HT-29 (cell line): Measurements from ENCODE around the gene ADAP2. TPM values are rescaled to one million over a fixed set of nuclear protein-coding genes. Genes with fewer than 3 reads are reported as not detected.
"Not testable (repeated sequence)": the region's sequence is repeated elsewhere in the genome, so short reads cannot be mapped to it uniquely, and the experiment has no call there.

Source experiments
- DNase-seq: peaks from one replicate; pipeline ENCODE4 v3.0.0-alpha.2; 2015; ENCODE audit warnings: low spot score
- total RNA-seq: library from RNA; depleted of rRNA; stranded (reverse); fragments of >200 nt; shearing (Covaris generic); gene quantifications from 2 replicates; pipeline ENCODE4 v1.2.3, GENCODE V29; 2014; rRNA removed

The ADAP2 gene, protein sequence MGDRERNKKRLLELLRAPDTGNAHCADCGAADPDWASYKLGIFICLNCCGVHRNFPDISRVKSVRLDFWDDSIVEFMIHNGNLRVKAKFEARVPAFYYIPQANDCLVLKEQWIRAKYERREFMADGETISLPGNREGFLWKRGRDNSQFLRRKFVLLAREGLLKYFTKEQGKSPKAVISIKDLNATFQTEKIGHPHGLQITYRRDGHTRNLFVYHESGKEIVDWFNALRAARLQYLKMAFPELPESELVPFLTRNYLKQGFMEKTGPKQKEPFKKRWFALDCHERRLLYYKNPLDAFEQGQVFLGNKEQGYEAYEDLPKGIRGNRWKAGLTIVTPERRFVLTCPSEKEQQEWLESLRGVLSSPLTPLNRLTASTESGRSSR
- total RNA-seq, result 0.08 TPM in 1 of 2 replicates, not detected in the other

GRCh38 chr17:30921544-30922196, at the start of gene ADAP2:
Gene ADAP2, plus strand, starts transcription at chr17:30921945. Its CDS starts 70 bp downstream, at chr17:30922015.
- DNase-seq, result peak; percentile 32

DNA sequence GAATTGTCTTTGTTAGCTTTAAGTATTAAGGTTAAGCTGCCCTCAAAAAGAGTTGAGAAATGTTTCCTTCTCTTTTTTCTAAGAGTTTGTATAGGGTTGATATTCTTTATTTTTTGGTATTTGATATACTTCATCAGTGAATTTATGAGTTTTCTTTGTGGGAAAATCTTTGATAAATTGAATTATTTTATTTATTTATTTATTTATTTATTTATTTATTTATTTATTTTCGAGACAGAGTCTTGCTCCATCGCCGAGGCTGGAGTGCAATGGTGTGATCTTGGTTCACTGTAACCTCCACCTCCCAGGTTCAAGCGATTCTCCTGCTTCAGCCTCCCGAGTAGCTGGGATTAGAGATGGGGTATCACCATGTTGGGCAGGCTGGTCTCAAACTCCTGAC, 35.6 kb upstream of the ADAP2 start:
- no peak for DNase-seq

GRCh38 chr17:30894236-30894635, 27.5 kb upstream of the ADAP2 start:
- DNase-seq, result no peak

DNA sequence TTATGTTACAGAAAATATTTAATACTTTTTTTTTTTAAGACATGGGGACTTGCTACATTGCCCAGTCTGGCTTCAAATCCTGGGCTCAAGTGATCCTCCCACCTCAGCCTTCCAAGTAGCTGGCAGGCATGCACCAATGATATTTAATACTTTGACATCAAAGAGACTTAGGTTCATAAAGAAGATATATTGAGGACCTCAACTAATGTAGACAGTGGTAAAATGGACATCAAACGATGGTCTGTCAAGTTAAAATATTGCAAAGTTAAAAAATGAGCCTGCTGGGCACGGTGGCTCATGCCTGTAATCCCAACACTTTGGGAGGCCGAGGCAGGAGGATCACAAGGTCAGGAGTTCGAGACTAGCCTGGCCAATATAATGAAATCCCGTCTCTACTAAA, 24.4 kb upstream of the ADAP2 start:
- DNase-seq, result no peak

GRCh38 chr17:30905742-30906100, 16.0 kb upstream of the ADAP2 start:
- peak; percentile 19 for DNase-seq

DNA sequence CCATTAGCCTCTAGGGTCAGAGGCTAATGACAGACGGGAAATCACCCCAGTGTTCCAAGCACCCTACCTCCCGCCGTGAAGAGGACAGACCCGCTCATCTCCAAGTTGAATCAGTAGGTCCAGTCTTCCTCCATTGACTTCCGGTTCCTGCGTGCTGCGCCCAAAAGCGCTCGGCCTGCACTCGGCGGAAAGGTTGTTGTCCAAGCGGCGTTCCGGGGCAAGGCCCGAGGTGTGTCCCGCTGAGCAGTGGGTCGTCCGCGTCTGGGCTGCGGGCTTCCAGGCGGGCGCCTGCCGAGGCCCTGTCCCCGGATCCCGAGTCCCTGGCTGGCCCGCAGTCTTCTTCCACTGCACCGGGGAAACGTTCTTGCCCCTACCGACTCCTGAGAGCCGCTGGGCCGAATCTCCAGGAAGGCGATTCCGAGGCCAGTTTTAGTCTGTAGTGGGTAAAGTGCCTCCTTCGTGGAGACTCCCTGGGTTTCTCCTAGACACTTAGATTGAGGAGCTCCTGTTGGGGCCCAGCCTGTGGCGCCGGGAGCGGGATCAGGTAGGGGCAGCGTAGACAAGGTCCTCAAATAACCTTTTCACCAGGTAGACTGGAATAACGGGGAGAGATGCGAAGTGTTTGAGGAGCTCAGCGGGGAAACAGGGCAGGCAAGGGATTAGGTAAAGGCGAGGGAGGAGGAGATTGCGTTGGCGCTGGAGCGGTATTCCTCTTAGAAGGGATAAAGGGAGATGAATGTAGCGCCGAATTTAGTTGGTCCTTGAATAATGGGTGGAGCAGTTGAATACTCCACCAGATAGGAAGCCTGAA, 15.4 kb upstream of the ADAP2 start, which contains the start of gene TEFM:
TEFM (minus strand) TSS at position 138 of the 811 bp plus-strand sequence; CDS start at position 98, 40 bp downstream.
- DNase-seq, result peak; percentile 90

GRCh38 chr17:30908717-30909420, 12.9 kb upstream of the ADAP2 start:
- no peak for DNase-seq

- not testable (repeated sequence) for DNase-seq
Observed at GRCh38 chr17:30910151-30910550, 11.6 kb upstream of the ADAP2 start.

DNA sequence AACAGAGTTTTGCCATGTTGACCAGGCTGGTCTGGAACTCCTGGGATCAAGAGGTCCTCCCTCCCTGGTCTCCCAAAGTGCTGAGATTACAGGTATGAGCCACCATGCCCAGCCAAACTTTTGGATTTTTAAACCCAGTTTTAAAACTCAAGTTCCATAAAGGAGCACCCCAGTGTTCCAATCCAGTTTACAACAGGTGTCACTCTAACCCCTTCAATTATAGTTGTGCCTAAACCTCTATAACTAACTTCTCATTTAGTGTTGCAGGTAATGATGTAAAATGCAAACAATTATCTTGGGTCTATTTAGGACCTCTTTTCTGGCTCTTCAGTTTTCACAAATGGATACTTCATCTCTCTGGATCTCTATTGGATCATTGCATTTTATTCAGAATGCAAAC, 7.8 kb upstream of the ADAP2 start:
- no peak for DNase-seq

DNA sequence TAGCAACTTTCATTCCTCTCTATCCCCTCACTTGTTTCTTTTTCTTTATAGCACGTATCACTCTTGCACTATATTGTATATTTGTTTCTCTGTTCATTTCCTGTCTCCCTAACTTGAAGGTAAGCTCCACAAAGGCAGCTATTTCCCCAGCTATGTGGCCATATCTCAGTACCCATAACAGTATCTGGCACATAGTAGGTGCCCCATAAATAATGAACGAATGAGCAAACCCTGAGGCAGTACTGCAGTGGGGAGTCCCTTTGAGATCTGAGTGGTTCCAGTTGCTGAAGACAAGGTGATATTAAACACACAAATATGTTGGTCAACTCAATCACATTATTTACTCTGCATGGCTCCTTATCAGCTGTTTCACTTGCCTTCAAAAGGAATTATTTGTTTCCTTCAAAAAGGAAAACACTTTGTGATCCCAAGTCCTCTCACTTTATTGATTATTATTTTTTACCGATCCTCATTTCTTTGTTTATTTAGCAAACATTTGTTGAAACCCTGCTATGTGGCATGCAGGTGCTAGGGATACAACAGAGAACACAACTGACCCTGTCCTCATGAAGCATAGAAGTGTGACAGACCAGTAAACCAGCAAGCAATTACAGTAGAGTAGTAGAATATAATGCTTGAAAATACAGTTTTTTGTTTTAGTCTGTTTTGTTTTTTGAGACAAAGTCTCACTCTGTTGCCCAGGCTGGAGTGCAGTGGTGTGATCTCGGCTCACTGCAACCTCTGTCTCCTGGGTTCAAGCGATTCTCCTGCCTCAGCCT, 5.7 kb upstream of the ADAP2 start:
- no peak for DNase-seq

DNA sequence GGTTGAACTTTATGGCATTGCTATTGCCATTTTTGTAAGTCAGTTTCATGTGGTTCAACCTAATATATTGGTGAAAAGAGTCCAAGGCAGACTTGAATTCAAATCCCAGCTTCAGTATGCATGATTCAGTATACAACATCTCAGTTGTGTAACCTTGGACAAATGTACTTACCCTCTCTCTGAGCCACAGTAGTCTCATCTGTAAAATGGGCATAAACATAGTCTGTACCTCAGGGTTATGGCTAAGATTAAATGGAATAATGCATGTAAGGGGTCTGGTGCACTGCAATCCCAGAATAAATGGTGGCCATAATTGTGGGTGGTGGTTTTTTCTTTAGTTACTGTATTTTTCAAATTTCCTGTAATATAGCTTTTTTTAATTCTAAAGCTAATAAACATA, 4.7 kb upstream of the ADAP2 start:
- DNase-seq, result no peak

GRCh38 chr17:30920282-30920681, 1.5 kb upstream of the ADAP2 start:
- DNase-seq, result no peak

DNA sequence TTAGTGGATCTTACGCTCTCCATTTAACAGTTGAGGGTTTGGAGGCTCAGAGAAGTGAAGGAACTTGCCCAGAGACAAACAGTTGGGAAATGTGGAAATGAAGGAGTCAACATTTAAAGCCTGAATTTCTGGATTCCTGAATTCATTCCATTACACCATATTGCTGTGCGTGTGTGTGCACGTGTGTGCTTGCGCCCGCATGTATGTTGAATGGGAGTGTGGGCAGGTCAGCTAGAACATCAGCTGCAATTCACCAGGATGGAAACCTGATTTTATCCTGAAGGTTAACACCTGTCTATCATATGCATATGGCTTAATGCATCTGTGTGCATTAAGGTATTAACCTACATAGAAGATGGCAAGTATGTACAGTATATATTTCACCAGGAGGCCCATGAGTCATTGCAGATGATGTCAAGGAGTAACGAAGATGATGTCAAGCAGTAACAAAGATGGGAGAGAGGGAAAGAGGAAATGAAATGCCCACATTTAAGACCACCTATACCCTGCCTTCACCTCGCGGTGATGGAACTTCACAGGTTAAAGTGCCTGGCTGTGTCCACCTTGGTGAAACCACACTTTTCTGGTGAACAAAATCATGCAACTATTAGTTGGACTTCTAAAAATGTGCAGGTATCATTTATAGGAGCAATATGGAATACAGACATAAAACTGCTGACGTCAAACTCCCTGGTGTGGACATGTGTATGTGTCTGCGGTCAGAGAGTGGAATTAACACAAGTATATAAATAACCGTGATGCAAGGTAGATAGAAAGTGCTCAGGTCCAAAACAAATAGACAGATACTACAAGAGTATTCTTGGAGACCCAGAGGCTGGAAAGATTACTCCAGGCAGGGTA, 832 bp upstream of the ADAP2 start:
- no peak for DNase-seq

DNA sequence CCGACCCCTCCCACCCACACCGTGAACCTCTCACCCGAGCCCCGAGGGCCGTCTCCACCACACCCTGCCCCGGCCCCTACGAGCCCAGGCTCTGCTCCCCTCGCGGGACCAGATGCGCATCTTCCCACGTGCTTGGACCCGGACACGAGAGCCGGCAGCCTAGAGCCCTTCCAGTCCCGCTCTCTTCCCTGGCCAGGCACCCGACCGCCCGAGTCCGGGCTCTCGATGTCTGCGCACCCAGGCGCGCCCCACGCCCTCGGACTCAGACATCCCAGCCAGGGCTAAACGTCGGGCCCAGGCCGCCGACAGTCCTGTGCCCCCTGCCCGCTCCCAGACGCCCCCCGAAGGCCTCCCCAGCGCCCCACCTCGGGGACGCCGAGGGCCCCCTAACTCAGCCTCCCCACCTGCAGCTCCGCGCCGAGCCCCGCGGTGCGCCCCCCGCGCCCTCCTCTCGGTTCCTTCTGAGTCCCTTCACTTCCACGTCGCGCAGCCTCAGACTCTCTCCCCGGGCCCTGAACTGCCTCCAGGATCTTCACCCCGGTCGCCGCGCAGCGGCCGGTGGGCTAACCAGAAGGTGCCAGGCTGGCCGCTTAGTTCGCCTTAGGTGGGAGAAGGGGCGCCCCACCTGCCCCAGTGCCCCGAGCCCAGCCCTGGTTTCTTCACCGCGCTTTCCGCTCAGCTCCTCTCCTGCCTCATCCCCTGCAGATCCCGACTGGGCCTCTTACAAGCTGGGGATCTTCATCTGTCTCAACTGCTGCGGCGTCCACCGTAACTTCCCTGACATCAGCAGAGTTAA, 688 bp downstream of the ADAP2 start:
- no peak for DNase-seq

- DNase-seq, result no peak
Observed at GRCh38 chr17:30924341-30924740, 2.6 kb downstream of the ADAP2 start.

GRCh38 chr17:30926516-30926915, 4.8 kb downstream of the ADAP2 start:
- no peak for DNase-seq

GRCh38 chr17:30927756-30928155, 6.0 kb downstream of the ADAP2 start:
- no peak for DNase-seq

DNA sequence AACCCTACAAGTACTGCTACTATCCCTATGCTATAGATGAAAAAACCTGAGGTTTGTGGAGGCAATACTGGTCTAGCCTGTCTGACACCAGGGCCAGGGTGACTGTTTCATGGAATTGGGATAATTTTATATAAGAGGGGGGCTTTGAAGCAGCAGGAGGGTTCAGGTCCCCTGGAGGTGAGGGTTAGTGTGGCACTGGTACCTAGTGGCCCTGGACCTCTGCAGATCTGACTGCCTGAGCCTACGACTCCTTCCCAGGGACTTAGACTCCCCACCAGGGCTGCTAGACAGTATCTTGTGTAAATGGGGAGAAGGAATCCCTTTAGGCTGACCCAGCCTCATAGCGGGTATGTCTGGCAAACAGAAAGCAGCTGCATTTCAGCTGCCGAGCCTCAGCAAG, 6.8 kb downstream of the ADAP2 start:
- no peak for DNase-seq

GRCh38 chr17:30929081-30929633, 7.4 kb downstream of the ADAP2 start:
- no peak for DNase-seq
